ENCODE results near the gene MAP3K4.
A peak's percentile ranks its signal among the peaks of the same experiment; 100 is the strongest.

The MAP3K4 gene

GRCh38 chr6:161150566-161150965 is 159.0 kb downstream of the MAP3K4 start:
- TF ChIP-seq CTCF (IDR thresholded peaks at IDR 0.05; ENCODE audit: low read depth, low read length, missing control alignments) = no peak
- in situ Hi-C loops (cut with HindIII; ENCODE audit: low sequenced_read_pairs) = no loop called here
- no peak overlapping the region for H3K4me3 ChIP-seq (ENCODE audit: low read depth, low read length)
- DNase-seq (ENCODE audit: low read depth) = no peak

- no peak overlapping the region for H3K4me3 ChIP-seq (ENCODE audit: low read depth, low read length)
- no peak for DNase-seq (ENCODE audit: low read depth)
- in situ Hi-C loops (cut with HindIII; ENCODE audit: low sequenced_read_pairs) = no loop called here
- TF ChIP-seq CTCF (IDR thresholded peaks at IDR 0.05; ENCODE audit: low read depth, low read length, missing control alignments) = no peak
These were observed 159.6 kb downstream of the MAP3K4 start for GRCh38 chr6:161151059-161151645.

- in situ Hi-C loops (cut with HindIII; ENCODE audit: low sequenced_read_pairs) = no loop called here
- H3K4me3 ChIP-seq (ENCODE audit: low read depth, low read length) = no peak overlapping the region
- DNase-seq (ENCODE audit: low read depth) = no peak
- TF ChIP-seq CTCF (IDR thresholded peaks at IDR 0.05; ENCODE audit: low read depth, low read length, missing control alignments) = no peak
These were observed 160.3 kb downstream of the MAP3K4 start for GRCh38 chr6:161151660-161152526.

GRCh38 chr6:161152527-161152862 is 160.9 kb downstream of the MAP3K4 start:
- in situ Hi-C loops (cut with HindIII; ENCODE audit: low sequenced_read_pairs) = no loop called here
- DNase-seq (ENCODE audit: low read depth) = no peak
- TF ChIP-seq CTCF (IDR thresholded peaks at IDR 0.05; ENCODE audit: low read depth, low read length, missing control alignments) = no peak
- no peak overlapping the region for H3K4me3 ChIP-seq (ENCODE audit: low read depth, low read length)

- H3K4me3 ChIP-seq (ENCODE audit: low read depth, low read length) = no peak overlapping the region
- TF ChIP-seq CTCF (IDR thresholded peaks at IDR 0.05; ENCODE audit: low read depth, low read length, missing control alignments) = peak; percentile 56
- DNase-seq (ENCODE audit: low read depth) = no peak
- in situ Hi-C loops (cut with HindIII; ENCODE audit: low sequenced_read_pairs) = no loop called here
These were observed 161.5 kb downstream of the MAP3K4 start for GRCh38 chr6:161152907-161153662.

- DNase-seq (ENCODE audit: low read depth) = no peak
- in situ Hi-C loops (cut with HindIII; ENCODE audit: low sequenced_read_pairs) = no loop called here
- TF ChIP-seq CTCF (IDR thresholded peaks at IDR 0.05; ENCODE audit: low read depth, low read length, missing control alignments) = no peak
- H3K4me3 ChIP-seq (ENCODE audit: low read depth, low read length) = no peak overlapping the region
These were observed 162.2 kb downstream of the MAP3K4 start for GRCh38 chr6:161153725-161154124.

Measured in astrocyte of the cerebellum (primary cell).